ENCODE measurements around the gene CFAP251.

DNA sequence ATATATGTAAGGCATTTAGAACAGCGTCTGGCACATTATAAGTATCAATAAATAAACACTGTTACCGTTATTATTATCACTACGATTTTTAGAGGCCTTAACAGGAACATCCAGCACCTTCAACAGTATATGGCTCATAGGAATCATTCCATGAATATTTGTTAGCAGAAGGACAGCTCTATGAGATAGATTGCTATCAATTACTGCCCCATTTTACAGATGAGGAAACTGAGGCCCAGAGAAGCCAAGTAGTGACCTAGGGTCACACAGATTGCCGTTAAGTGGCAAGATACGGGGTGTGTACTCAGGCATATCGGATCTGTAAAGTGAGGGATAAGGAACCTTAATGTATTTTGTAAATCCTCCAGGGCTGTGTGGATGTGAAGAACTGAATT, 30.3 kb upstream of the CFAP251 start:
- TF ChIP-seq POLR2AphosphoS5 (IDR thresholded peaks at IDR 0.05; ENCODE audit: insufficient read depth, low read depth, low read length): no peak
- TF ChIP-seq, protein P1, sequence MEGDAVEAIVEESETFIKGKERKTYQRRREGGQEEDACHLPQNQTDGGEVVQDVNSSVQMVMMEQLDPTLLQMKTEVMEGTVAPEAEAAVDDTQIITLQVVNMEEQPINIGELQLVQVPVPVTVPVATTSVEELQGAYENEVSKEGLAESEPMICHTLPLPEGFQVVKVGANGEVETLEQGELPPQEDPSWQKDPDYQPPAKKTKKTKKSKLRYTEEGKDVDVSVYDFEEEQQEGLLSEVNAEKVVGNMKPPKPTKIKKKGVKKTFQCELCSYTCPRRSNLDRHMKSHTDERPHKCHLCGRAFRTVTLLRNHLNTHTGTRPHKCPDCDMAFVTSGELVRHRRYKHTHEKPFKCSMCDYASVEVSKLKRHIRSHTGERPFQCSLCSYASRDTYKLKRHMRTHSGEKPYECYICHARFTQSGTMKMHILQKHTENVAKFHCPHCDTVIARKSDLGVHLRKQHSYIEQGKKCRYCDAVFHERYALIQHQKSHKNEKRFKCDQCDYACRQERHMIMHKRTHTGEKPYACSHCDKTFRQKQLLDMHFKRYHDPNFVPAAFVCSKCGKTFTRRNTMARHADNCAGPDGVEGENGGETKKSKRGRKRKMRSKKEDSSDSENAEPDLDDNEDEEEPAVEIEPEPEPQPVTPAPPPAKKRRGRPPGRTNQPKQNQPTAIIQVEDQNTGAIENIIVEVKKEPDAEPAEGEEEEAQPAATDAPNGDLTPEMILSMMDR (IDR thresholded peaks at IDR 0.05; ENCODE audit: extremely low read depth in 1 of 2, insufficient read depth in 1 of 2, low read depth in 1 of 2, low read length in 2 of 2): peak in 1 of 2 donors; percentile 34
- TF ChIP-seq, protein P2, sequence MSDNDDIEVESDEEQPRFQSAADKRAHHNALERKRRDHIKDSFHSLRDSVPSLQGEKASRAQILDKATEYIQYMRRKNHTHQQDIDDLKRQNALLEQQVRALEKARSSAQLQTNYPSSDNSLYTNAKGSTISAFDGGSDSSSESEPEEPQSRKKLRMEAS (IDR thresholded peaks at IDR 0.05; ENCODE audit: insufficient read depth, insufficient read length): no peak
- TF ChIP-seq POLR2A (IDR thresholded peaks at IDR 0.05; ENCODE audit: low read depth, low read length): no peak
- TF ChIP-seq EZH2 (IDR thresholded peaks at IDR 0.05; ENCODE audit: borderline replicate concordance, low read depth, low read length, severe bottlenecking): no peak
